DND-41 (cell line): ENCODE data around the gene SOCS7.

Experiments
- ATAC-seq: fragments of 200-7000 bp; cut with Tn5 transposase; 3 replicates; pipeline ENCODE4 v1.9.1; 2021; ENCODE audit warnings: low read depth; ENCODE audit not compliant: insufficient read depth
- DNase-seq: peaks from one replicate; pipeline ENCODE4 v3.0.0-alpha.2; 2020
- H2AFZ ChIP-seq: 2 replicates; pipeline ENCODE4 v1.6.0; 2012; ENCODE audit warnings: low read depth, low read length
- H3K27ac ChIP-seq: 2 replicates; pipeline ENCODE4 v1.5.1; 2012; ENCODE audit warnings: low read length, inconsistent platforms
- H3K27me3 ChIP-seq: fragments of 200-600 bp; sonication (generic); 2 replicates; pipeline ENCODE4 v1.6.0; 2012; ENCODE audit warnings: low read length, mild to moderate bottlenecking, inconsistent platforms; ENCODE audit not compliant: insufficient read depth, poor library complexity
- H3K36me3 ChIP-seq: 2 replicates; pipeline ENCODE4 v1.5.1; 2012; ENCODE audit warnings: low read length, inconsistent platforms; ENCODE audit not compliant: insufficient read depth
- H3K4me1 ChIP-seq: 2 replicates; pipeline ENCODE4 v1.5.1; 2012; ENCODE audit warnings: mild to moderate bottlenecking, low read length; ENCODE audit not compliant: insufficient read depth
- H3K4me2 ChIP-seq: 2 replicates; pipeline ENCODE4 v1.6.0; 2012; ENCODE audit warnings: mild to moderate bottlenecking, moderate library complexity, low read length, inconsistent platforms; ENCODE audit not compliant: insufficient read depth
- H3K4me3 ChIP-seq, 2 experiments: fragments of 200-600 bp in 1 of 2; shearing (Covaris generic) in 1 of 2; 2 replicates each; pipeline ENCODE4 v1.5.1; 2012 to 2016; ENCODE audit warnings: inconsistent platforms in 2 of 2, low read length in 2 of 2, mild to moderate bottlenecking in 2 of 2, low read depth in 1 of 2, moderate library complexity in 1 of 2
- H3K79me2 ChIP-seq: 2 replicates; pipeline ENCODE4 v1.6.0; 2012; ENCODE audit warnings: low read length, inconsistent platforms; ENCODE audit not compliant: insufficient read depth
- H3K9ac ChIP-seq: 2 replicates; pipeline ENCODE4 v1.6.0; 2012; ENCODE audit warnings: low read depth, mild to moderate bottlenecking, inconsistent platforms, low read length, moderate library complexity
- H3K9me3 ChIP-seq: 2 replicates; pipeline ENCODE4 v1.5.1; 2012; ENCODE audit warnings: low read length, moderate library complexity, mild to moderate bottlenecking, inconsistent platforms; ENCODE audit not compliant: insufficient read depth, severe bottlenecking
- H4K20me1 ChIP-seq: 2 replicates; pipeline ENCODE4 v1.6.0; 2012; ENCODE audit warnings: low read length; ENCODE audit not compliant: insufficient read depth
- EZH2 ChIP-seq: IDR thresholded peaks from 3 replicates; pipeline ENCODE4 v1.6.1; 2012; ENCODE audit warnings: borderline replicate concordance, low read depth, mild to moderate bottlenecking, moderate library complexity, low read length, inconsistent platforms; ENCODE audit not compliant: severe bottlenecking
- TF ChIP-seq, protein P1 (sequence below): IDR thresholded peaks from 2 replicates; pipeline ENCODE4 v1.5.1; 2012; ENCODE audit warnings: borderline replicate concordance, low read length, moderate library complexity, mild to moderate bottlenecking; ENCODE audit not compliant: poor library complexity, severe bottlenecking; ENCODE audit errors: extremely low read depth

The SOCS7 gene

DNA sequence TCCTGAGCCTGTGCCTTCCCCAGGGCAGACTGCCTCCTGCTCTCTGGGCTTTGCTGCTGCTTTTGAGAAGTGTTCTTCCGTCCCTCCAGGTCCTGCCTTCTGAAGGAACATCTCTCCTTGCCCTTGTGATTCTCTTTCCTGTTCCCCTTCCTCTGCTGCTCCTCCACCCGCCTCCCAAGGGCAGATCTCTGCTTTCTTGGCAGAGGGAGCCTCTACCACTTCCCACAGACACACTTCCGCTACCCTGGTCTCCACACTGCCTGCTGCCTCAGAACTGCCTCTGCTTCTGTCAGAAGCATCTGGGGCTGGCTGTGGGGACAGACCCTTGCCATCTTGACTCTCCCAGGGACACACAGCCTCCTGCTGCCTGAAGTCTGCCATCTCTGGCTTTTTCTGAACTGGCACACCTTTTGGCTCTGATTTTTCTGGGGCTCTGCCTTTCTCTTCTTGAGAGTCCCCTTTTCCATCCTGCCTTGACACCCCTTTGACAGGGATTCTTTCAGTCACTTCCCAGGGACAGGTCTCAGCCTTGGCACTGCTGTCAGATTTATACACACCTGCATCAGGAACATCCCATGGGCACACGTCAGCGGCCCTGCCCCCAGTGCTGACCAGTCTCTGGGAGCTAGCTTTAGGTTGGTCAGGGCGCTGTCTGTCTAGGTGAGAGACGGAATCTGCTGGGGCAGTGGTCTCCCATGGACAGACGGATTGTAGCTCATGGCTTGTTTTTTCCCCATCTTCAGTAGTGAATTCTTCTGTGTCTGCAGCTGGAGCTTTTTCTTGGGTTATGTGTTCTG, 24.4 kb upstream of the SOCS7 start:
- no peak overlapping the region for H3K27ac ChIP-seq
- DNase-seq (peak; percentile 29), ATAC-seq (peak; percentile 22; the same call in 1 of the 3 replicates)
- H3K4me3 ChIP-seq = no peak overlapping the region
- no peak overlapping the region for H3K4me2 ChIP-seq
- H3K4me1 ChIP-seq = no peaks in the 10 kb centered on the region
- no peaks in the 10 kb centered on the region for H3K27me3 ChIP-seq
- TF ChIP-seq, protein P1, sequence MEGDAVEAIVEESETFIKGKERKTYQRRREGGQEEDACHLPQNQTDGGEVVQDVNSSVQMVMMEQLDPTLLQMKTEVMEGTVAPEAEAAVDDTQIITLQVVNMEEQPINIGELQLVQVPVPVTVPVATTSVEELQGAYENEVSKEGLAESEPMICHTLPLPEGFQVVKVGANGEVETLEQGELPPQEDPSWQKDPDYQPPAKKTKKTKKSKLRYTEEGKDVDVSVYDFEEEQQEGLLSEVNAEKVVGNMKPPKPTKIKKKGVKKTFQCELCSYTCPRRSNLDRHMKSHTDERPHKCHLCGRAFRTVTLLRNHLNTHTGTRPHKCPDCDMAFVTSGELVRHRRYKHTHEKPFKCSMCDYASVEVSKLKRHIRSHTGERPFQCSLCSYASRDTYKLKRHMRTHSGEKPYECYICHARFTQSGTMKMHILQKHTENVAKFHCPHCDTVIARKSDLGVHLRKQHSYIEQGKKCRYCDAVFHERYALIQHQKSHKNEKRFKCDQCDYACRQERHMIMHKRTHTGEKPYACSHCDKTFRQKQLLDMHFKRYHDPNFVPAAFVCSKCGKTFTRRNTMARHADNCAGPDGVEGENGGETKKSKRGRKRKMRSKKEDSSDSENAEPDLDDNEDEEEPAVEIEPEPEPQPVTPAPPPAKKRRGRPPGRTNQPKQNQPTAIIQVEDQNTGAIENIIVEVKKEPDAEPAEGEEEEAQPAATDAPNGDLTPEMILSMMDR = no peak
- TF ChIP-seq EZH2 = no peak
- no peak overlapping the region for H2AFZ ChIP-seq
- H3K9ac ChIP-seq = no peak overlapping the region
- H3K36me3 ChIP-seq = peaks cover 16% of the 10 kb centered on the region
- no peaks in the 10 kb centered on the region for H4K20me1 ChIP-seq
- no peaks in the 10 kb centered on the region for H3K9me3 ChIP-seq
- no peaks in the 10 kb centered on the region for H3K79me2 ChIP-seq

DNA sequence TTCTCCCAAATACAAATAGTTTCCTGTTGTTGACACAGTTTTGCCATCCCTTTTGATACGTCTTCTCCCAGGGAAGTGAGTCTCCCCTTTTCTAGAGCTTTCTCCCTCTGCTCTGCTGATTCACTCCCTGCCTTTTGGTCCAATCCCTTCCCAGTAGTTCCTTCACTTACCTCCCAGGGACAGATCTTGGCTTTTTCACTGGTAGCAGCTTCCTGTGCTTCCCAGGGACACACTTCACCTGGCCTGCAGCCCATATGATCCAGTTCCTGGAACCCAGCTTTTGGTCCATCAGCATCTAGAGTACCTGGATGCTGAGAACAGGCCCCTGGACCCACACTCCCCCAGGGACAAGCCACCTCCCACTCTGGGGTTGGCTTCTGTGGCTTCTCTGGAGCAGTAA, 23.7 kb upstream of the SOCS7 start:
- Histone ChIP-seq H3K27ac (no peak overlapping the region), H3K4me1 (no peaks in the 10 kb centered on the region), H4K20me1 (no peaks in the 10 kb centered on the region), H3K4me2 (no peak overlapping the region), H3K79me2 (no peaks in the 10 kb centered on the region), H3K27me3 (no peaks in the 10 kb centered on the region), H3K9ac (no peak overlapping the region), H2AFZ (no peak overlapping the region), H3K9me3 (no peaks in the 10 kb centered on the region), H3K36me3 (peaks cover 10% of the 10 kb centered on the region), H3K4me3 (no peak overlapping the region)
- ATAC-seq (no peak), DNase-seq (no peak)
- no peak for TF ChIP-seq EZH2
- TF ChIP-seq, protein P1 = no peak

DNA sequence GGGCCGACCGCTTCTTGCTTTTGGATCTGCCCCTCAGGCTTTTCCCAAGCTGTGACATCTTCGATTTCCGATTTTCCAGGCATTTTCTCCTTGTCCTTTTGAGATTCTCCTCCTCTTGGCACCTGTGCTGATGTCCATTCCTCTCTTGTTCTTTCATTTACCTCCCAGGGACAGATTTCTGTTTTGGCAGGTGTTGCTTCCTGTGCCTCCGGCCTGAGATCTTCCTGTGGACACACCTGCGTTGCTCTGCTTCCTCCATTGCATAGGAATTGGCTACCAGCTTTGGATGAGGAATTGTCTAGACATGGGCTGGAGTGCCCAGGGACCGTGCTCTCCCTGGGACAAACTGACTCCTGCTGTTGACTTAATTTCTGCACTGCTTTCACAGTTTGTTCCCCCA, 23.0 kb upstream of the SOCS7 start:
- Histone ChIP-seq H3K4me3 (no peak overlapping the region), H3K36me3 (peaks cover 3% of the 10 kb centered on the region), H2AFZ (no peak overlapping the region), H3K9ac (no peak overlapping the region), H4K20me1 (no peaks in the 10 kb centered on the region), H3K79me2 (no peaks in the 10 kb centered on the region), H3K4me1 (no peaks in the 10 kb centered on the region), H3K9me3 (no peaks in the 10 kb centered on the region), H3K27ac (no peak overlapping the region), H3K27me3 (no peaks in the 10 kb centered on the region), H3K4me2 (no peak overlapping the region)
- TF ChIP-seq, protein P1 = no peak
- TF ChIP-seq EZH2 = no peak
- ATAC-seq (no peak), DNase-seq (no peak)

DNA sequence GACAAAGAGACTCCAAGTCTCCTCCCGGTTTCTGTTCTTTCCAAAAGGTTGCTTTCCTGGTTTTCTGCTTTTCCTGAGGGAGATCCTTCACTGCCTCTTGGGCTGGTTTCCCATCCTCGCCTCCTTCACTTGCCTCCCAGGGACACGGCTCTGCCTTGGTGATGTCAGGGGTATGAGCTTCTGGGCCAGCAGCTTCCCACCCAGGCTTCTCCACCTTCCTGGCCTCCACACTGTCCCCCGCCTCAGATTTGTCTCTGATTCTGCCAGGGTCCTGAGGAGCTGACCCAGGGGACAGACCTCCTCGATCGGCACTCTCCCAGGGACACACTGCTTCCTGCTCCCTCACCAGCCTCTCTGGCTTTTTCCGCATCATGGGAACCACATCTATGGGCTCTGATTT, 22.4 kb upstream of the SOCS7 start:
- no peaks in the 10 kb centered on the region; the same call in 1 of the 2 replicates for H4K20me1 ChIP-seq
- no peaks in the 10 kb centered on the region for H3K4me1 ChIP-seq
- no peaks in the 10 kb centered on the region for H3K36me3 ChIP-seq
- no peak overlapping the region for H3K9ac ChIP-seq
- no peak for ATAC-seq
- H3K27me3 ChIP-seq = no peaks in the 10 kb centered on the region
- no peak overlapping the region for H3K4me3 ChIP-seq
- TF ChIP-seq, protein P1 = no peak
- TF ChIP-seq EZH2 = no peak
- H3K9me3 ChIP-seq = no peaks in the 10 kb centered on the region
- H2AFZ ChIP-seq = no peak overlapping the region
- no peak for DNase-seq
- no peak overlapping the region for H3K4me2 ChIP-seq
- H3K79me2 ChIP-seq = no peaks in the 10 kb centered on the region
- no peak overlapping the region for H3K27ac ChIP-seq
